DND-41 (cell line): ENCODE measurements around the gene SMAD1.

ENCODE experiments used
- CTCF ChIP-seq: IDR thresholded peaks from 2 replicates; pipeline ENCODE4 v1.5.1; 2012; ENCODE audit warnings: borderline replicate concordance, low read length, moderate library complexity, mild to moderate bottlenecking; ENCODE audit not compliant: poor library complexity, severe bottlenecking; ENCODE audit errors: extremely low read depth
- EZH2 ChIP-seq: IDR thresholded peaks from 3 replicates; pipeline ENCODE4 v1.6.1; 2012; ENCODE audit warnings: borderline replicate concordance, low read depth, mild to moderate bottlenecking, moderate library complexity, low read length, inconsistent platforms; ENCODE audit not compliant: severe bottlenecking

- TF ChIP-seq CTCF (no peak), EZH2 (no peak)
Measured at GRCh38 chr4:145501051-145501660, 19.5 kb downstream of the SMAD1 start.
